ENCODE results near the gene TIAM1. TPM values are rescaled to one million over a fixed set of nuclear protein-coding genes. Genes with fewer than 3 reads are reported as not detected.

The TIAM1 gene
- total and polyA plus RNA-seq, 2 of the 8 experiments (the other 6 are each of a cell fraction or from before 2014, with no cell fraction given), result 10.1 to 30.7 TPM

GRCh38 chr21:31072533-31072932, 271.5 kb downstream of the TIAM1 start (continued):
- TF ChIP-seq SIRT6 (IDR thresholded peaks at IDR 0.05; ENCODE audit: low read length) (no peak), JUND (IDR thresholded peaks at IDR 0.05; ENCODE audit: low read length) (no peak), CTCF (IDR thresholded peaks at IDR 0.05; ENCODE audit: control extremely low read depth in 1 of 3, insufficient read depth in 1 of 3, low read depth in 1 of 3, low read length in 3 of 3) (no peak), HDAC2 (IDR thresholded peaks at IDR 0.05; ENCODE audit: borderline replicate concordance in 1 of 2, low read depth in 2 of 2, low read length in 2 of 2) (no peak), POLR2AphosphoS5 (IDR thresholded peaks at IDR 0.05; ENCODE audit: low read depth, low read length) (no peak), SAP30 (IDR thresholded peaks at IDR 0.05; ENCODE audit: insufficient read depth, insufficient replicate concordance, low read length) (no peak)
